ENCODE results near the gene VCAM1.

The VCAM1 gene

GRCh38 chr1:100736324-100736723 is 16.8 kb downstream of the VCAM1 start:
- H3K27ac ChIP-seq (ENCODE audit: low read depth, low read length): no peak overlapping the region

DNA sequence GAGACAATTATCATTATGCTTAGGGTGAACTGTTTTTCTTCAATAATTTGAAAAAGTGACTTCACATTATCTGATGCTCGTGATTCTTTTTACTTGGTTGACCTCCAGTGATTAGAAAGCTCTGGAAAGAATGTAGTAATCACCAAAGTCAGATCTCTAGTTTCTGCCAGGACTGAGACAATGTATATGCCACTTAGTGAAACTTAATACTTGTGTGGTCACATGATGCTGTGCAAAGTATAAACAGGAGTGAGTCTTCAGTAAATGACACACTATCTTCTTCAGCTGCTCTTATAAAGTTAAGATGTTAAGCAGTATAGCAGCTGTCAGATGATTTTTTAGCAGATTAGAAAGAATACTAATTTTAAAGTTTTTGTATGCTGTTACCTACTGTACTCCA is 17.2 kb downstream of the VCAM1 start:
- Histone ChIP-seq H3K9ac (ENCODE audit: low read length) (no peak overlapping the region), H3K27ac (ENCODE audit: low read depth, low read length) (no peak overlapping the region), H3K9me3 (ENCODE audit: insufficient read depth, low read length) (no peaks in the 10 kb centered on the region), H3K9me2 (replicated peaks; ENCODE audit: insufficient read depth, low read length) (no peaks in the 10 kb centered on the region), H3K79me2 (ENCODE audit: insufficient read depth, low read length) (no peaks in the 10 kb centered on the region), H4K20me1 (ENCODE audit: low read depth, low read length) (no peaks in the 10 kb centered on the region), H3K4me3 (ENCODE audit: insufficient read depth, low read length, poor library complexity, severe bottlenecking) (no peak overlapping the region), H2AFZ (ENCODE audit: low read depth, low read length, severe bottlenecking) (no peak overlapping the region), H3K27me3 (ENCODE audit: low read length) (no peaks in the 10 kb centered on the region), H3K4me2 (ENCODE audit: low read depth, low read length, poor library complexity, severe bottlenecking) (no peak overlapping the region), H3F3A (ENCODE audit: insufficient read depth) (no peaks in the 10 kb centered on the region), H3K36me3 (ENCODE audit: low read length) (no peaks in the 10 kb centered on the region)
- no peak for TF ChIP-seq EZH2phosphoT487 (conservative IDR thresholded peaks at IDR 0.05; ENCODE audit: low read length)
- TF ChIP-seq, protein P1, sequence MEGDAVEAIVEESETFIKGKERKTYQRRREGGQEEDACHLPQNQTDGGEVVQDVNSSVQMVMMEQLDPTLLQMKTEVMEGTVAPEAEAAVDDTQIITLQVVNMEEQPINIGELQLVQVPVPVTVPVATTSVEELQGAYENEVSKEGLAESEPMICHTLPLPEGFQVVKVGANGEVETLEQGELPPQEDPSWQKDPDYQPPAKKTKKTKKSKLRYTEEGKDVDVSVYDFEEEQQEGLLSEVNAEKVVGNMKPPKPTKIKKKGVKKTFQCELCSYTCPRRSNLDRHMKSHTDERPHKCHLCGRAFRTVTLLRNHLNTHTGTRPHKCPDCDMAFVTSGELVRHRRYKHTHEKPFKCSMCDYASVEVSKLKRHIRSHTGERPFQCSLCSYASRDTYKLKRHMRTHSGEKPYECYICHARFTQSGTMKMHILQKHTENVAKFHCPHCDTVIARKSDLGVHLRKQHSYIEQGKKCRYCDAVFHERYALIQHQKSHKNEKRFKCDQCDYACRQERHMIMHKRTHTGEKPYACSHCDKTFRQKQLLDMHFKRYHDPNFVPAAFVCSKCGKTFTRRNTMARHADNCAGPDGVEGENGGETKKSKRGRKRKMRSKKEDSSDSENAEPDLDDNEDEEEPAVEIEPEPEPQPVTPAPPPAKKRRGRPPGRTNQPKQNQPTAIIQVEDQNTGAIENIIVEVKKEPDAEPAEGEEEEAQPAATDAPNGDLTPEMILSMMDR (IDR thresholded peaks at IDR 0.05; ENCODE audit: insufficient read depth, low read length, poor library complexity, severe bottlenecking): no peak

More at GRCh38 chr1:100736324-100736723, 16.8 kb downstream of the VCAM1 start:
- Histone ChIP-seq H3K79me2 (ENCODE audit: insufficient read depth, low read length) (no peaks in the 10 kb centered on the region), H4K20me1 (ENCODE audit: low read depth, low read length) (no peaks in the 10 kb centered on the region), H3F3A (ENCODE audit: insufficient read depth) (no peaks in the 10 kb centered on the region), H3K9ac (ENCODE audit: low read length) (no peak overlapping the region), H3K9me2 (replicated peaks; ENCODE audit: insufficient read depth, low read length) (no peaks in the 10 kb centered on the region), H3K4me2 (ENCODE audit: low read depth, low read length, poor library complexity, severe bottlenecking) (no peak overlapping the region), H2AFZ (ENCODE audit: low read depth, low read length, severe bottlenecking) (no peak overlapping the region), H3K27me3 (ENCODE audit: low read length) (no peaks in the 10 kb centered on the region), H3K9me3 (ENCODE audit: insufficient read depth, low read length) (no peaks in the 10 kb centered on the region), H3K4me3 (ENCODE audit: insufficient read depth, low read length, poor library complexity, severe bottlenecking) (no peak overlapping the region), H3K36me3 (ENCODE audit: low read length) (no peaks in the 10 kb centered on the region)
- TF ChIP-seq, protein P1 (IDR thresholded peaks at IDR 0.05; ENCODE audit: insufficient read depth, low read length, poor library complexity, severe bottlenecking): no peak
- no peak for TF ChIP-seq EZH2phosphoT487 (conservative IDR thresholded peaks at IDR 0.05; ENCODE audit: low read length)

- Histone ChIP-seq H3K27ac (ENCODE audit: low read depth, low read length) (no peak overlapping the region), H3K4me3 (ENCODE audit: insufficient read depth, low read length, poor library complexity, severe bottlenecking) (no peak overlapping the region), H3K79me2 (ENCODE audit: insufficient read depth, low read length) (no peaks in the 10 kb centered on the region), H3K27me3 (ENCODE audit: low read length) (no peaks in the 10 kb centered on the region), H2AFZ (ENCODE audit: low read depth, low read length, severe bottlenecking) (no peak overlapping the region), H3K36me3 (ENCODE audit: low read length) (no peaks in the 10 kb centered on the region), H3K9me2 (replicated peaks; ENCODE audit: insufficient read depth, low read length) (no peaks in the 10 kb centered on the region), H4K20me1 (ENCODE audit: low read depth, low read length) (no peaks in the 10 kb centered on the region), H3K9ac (ENCODE audit: low read length) (no peak overlapping the region), H3K9me3 (ENCODE audit: insufficient read depth, low read length) (no peaks in the 10 kb centered on the region), H3F3A (ENCODE audit: insufficient read depth) (no peaks in the 10 kb centered on the region), H3K4me2 (ENCODE audit: low read depth, low read length, poor library complexity, severe bottlenecking) (no peak overlapping the region)
- no peak for TF ChIP-seq EZH2phosphoT487 (conservative IDR thresholded peaks at IDR 0.05; ENCODE audit: low read length)
- TF ChIP-seq, protein P1 (IDR thresholded peaks at IDR 0.05; ENCODE audit: insufficient read depth, low read length, poor library complexity, severe bottlenecking): no peak
Measured at GRCh38 chr1:100746542-100746932, 27.0 kb downstream of the VCAM1 start.

Data from SU-DHL-6 (cell line).